NCI-H524 treated with DMSO at 0.1 percent for 48 hours (cell line): ENCODE measurements around the gene CDK9.
"Not testable (repeated sequence)": the region's sequence is repeated elsewhere in the genome, so short reads cannot be mapped to it uniquely, and the experiment has no call there.

Experiments used
- DNase-seq: peaks from one replicate; lab custom pipeline; 2025; lab: John Stamatoyannopoulos, UW

The CDK9 gene

DNA sequence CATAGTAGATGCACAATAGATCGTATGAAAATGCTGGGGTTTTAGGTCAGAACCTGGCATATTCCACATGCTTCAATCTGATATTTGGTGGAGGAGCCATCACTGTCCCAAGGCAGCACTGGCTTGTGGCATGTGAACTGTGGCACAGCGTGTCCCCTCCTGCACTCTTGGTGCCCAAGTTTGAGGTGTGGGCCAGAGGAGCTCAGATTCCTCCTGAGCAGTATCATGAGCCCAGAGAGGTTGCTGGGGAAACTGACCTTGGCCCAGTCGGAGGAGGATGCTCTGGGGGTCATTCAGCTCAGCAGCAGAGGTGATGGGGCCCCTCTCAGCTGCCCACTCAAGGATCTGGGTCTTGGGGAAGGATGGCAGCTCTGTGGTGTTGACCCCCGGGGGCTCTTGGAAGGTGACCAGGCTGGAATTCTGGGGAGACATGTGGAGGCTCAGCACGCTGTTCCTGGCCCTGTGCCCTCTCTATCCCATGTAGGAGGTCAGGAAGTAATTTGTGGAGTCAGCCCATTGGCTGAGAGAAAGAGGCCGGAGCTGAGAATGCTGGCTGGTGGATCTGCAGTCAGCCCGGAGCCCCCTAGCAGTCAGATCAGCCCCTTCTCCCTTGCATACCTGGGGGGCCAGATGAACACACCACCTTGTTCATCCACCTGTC lies 40.5 kb downstream of the CDK9 start:
- DNase-seq = no peak

DNA sequence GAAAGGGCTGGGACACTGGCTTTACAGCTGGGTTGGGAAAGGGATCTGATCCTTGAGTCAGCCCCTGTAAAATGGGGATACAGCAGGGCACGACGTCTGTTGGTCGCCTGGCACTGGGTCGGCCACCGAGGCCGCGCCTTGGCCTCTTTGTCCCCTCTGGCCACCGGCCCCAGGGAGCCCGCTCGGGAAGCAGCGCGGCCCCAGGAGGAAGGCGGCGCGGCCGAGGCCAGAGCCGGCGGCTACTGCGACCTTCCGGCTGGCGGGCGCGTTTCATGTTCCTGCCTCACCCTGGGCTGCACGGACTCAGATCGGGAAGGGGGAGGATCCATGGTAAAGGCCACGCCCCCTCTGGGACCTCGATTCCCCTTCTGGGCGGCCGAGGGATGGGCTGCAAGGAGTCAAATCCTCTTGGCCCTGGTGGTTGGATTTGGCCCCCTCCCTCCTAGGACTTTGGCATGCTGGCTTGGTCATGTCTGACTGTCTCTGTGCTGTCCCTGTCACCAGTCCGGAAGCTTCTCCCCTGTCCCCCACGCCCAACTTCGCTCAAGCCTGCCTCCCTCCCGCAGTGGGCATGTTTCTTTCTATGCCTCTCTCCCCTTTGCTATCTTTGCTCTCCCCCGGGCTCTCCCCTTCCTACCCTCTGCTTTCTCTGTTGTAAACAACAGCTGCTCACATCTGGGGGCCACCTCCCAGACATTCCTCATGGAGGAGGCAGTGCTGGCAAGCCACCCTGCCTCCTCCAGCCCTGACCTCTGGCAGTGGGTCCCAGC lies 42.6 kb downstream of the CDK9 start:
- DNase-seq = no peak

GRCh38 chr9:127829205-127829906 lies 43.5 kb downstream of the CDK9 start:
- no peak for DNase-seq

DNA sequence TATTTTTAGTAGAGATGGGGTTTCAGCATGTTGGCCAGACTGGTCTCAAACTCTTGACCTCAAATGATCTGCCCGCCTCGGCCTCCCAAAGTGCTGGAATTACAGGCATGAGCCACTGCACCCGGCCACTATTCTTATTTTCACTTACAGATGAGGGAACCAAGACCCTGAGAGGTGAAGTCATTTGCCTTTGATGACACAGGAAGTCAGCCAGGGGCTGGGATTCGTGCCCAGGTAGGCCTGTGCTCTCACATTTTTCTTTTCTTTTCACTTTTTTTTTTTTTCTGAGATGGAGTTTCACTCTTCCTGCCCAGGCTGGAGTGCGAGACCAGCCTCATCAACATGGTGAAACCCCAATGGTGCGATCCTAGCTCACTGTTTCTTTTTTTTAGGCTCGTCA lies 46.4 kb downstream of the CDK9 start:
- DNase-seq = no peak

- no peak for DNase-seq
These were observed 47.7 kb downstream of the CDK9 start for GRCh38 chr9:127833555-127833954.

DNA sequence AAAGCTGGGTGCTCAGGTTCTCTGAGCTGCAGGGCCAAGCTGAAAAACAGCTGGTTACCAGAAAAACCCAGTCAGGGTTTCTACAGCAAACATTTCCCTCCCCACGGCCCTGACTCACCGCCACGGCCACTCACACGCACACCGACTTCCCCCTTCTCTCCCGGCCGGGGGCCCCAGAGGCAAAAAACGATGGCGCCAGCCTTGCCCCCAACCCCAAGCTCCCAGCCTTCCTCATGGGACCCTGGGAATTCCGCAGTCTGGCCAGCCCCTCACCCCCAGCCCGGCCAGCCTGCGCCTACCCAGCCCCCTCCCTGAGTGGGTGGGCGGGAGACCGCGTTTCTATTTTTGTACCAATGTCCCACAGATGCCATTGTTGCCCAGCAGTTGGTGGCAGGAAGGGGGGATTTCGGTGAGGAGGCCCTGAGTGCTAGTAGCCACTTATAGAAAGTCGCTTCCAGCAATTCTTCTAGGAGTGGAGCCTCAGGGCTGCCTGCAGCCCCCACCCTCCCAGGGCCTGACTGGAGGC lies 50.2 kb downstream of the CDK9 start:
- DNase-seq = no peak

DNA sequence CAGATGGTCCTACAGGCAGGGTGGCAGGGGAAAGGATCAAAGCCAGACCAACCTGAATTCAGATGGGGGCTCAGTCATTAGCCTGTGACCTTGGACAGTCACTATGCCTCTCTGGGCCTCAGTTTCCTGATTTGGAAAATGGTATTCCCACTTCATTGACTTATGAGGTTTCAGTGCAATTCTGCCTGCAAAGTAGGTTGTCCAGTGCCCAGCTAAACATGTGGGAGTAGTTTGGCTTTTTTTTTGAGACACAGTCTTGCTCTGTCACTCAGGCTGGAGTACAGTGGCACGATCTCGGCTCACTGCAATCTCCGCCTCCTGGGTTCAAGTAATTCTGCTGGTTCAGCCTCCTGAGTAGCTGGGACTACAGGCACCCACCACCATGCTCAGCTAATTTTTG lies 50.7 kb downstream of the CDK9 start:
- DNase-seq = not testable (repeated sequence)

DNA sequence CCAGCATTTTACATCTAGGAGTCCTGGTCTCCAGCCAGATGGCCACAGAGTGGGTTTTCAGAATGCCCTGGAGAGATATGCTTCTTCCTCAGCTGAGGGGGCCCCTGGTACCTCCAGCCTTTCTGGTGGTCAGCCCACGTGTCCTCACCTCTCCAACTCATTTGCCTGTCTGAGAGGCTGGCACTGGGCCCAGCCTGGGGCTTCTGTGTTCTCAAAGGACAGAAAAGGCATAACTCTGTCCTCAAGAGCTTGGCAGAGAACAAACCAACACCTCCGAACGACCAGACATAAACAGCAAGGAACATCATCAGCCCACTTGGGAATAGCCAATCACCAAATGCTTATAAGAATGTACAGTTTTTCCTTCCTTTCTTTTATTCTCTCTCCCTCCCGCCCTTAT lies 51.5 kb downstream of the CDK9 start:
- no peak for DNase-seq

DNA sequence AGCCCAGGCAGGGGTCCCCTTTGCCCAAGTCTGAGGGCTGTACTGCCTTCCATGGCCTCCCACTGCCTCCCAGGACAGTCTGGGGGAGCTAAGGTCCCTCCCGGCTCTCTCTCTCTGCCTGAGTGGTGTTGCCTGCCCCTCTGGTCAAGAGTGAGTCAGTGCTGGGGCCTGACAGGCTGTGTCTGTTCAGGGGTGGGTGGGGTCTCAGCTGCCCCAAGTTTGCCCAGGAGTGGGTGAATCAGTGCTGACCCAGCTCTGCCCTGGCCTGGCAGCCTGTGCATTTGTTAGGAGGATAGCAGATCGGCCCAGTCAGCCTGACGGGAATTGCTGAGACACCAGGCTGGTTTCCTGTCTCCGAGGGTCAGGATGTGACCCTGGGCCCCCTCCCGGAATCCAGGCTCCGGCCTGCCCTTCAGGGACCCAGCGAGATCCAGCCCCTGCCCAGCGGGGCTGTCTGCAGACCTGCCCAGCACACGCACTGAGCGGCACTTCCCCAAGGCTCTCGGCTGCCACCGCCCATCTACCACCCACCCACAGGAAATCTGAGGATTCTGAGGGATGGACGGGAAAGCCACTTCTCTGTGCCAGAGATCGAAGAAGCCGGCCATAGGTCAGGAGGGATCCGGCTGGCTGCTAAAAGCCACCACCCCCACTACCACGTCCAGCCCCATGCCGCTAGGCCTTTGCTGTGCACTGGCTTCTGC lies 52.7 kb downstream of the CDK9 start:
- no peak for DNase-seq
